Upper lobe of left lung (tissue), 6 donors: ENCODE results near the gene LIPT2. TPM values are rescaled to one million over a fixed set of nuclear protein-coding genes. Genes with fewer than 3 reads are reported as not detected.

Experiments used
- ATAC-seq, 2 donors: fragments of 200-7000 bp; cut with Tn5 transposase; one replicate each; pipeline ENCODE4 v1.9.1; 2022; ENCODE audit warnings: mild to moderate bottlenecking in 2 of 2, moderate library complexity in 2 of 2; ENCODE audit not compliant: low FRiP score in 2 of 2
- DNase-seq, 2 donors: peaks; one replicate each; pipeline ENCODE4 v3.0.0-alpha.2; 2019 to 2020
- H3K27ac ChIP-seq, 4 donors: fragments of 200-600 bp; sonication (generic); one replicate each; pipeline ENCODE4 v1.5.1; 2016 to 2019
- H3K27me3 ChIP-seq, 4 donors: fragments of 200-600 bp; sonication (generic); one replicate each; pipeline ENCODE4 v1.5.1; 2017 to 2019
- H3K36me3 ChIP-seq, 4 donors: fragments of 200-600 bp; sonication (generic); one replicate each; pipeline ENCODE4 v1.5.1; 2016 to 2019
- H3K4me1 ChIP-seq, 4 donors: fragments of 200-600 bp; sonication (generic); one replicate each; pipeline ENCODE4 v1.5.1; 2018 to 2019
- H3K4me3 ChIP-seq, 4 donors: fragments of 200-600 bp; sonication (generic); one replicate each; pipeline ENCODE4 v1.5.1; 2017 to 2019; ENCODE audit warnings: mild to moderate bottlenecking in 2 of 4, moderate library complexity in 1 of 4
- H3K9me3 ChIP-seq, 4 donors: fragments of 200-600 bp; sonication (generic); one replicate each; pipeline ENCODE4 v1.5.1; 2018 to 2019
- EP300 ChIP-seq, 4 donors: sonication (generic); formaldehyde crosslinking; IDR thresholded peaks; one replicate each; pipeline ENCODE4 v1.5.1; 2017; ENCODE audit warnings: antibody characterized with exemption in 4 of 4, control low read depth in 2 of 4
- POLR2A ChIP-seq, 4 donors: fragments of 450-650 bp; IDR thresholded peaks; one replicate each; pipeline ENCODE4 v1.5.1; 2016 to 2017; ENCODE audit warnings: antibody characterized with exemption in 4 of 4, mild to moderate bottlenecking in 2 of 4
- POLR2AphosphoS5 ChIP-seq, 2 donors: sonication (generic); formaldehyde crosslinking; IDR thresholded peaks; one replicate each; pipeline ENCODE4 v1.5.1; 2017; ENCODE audit warnings: antibody characterized with exemption in 2 of 2
- WGBS, 2 donors: methylation state at CpG; one replicate each; pipeline ENCODE4 v1.1.5; 2017 to 2018; 5-methylcytosine and 5-hydroxymethylcytosine counted together
- total RNA-seq, 6 donors: library from RNA; depleted of rRNA in 4 of 6; stranded (reverse); fragments of >200 nt in 4 of 6; gene quantifications; one replicate each; pipeline versions ENCODE4 v1.1.0 to v1.2.1, GENCODE V29; 2016 to 2021
- TF ChIP-seq, protein P1 (sequence below), 6 experiments: fragments of 450-650 bp in 4 of 6; fragments of 200-600 bp in 2 of 6; sonication (generic) in 2 of 6; IDR thresholded peaks; one replicate each; pipeline ENCODE4 v1.5.1; 2016 to 2019; ENCODE audit warnings: antibody characterized with exemption in 6 of 6
- donor health status: DM: no; HTN: no; CAD: no; lungs with moderate emphysema.
- donor health status: DM: no; HTN: yes; CAD: no; lungs with severe emphysema.

Gene LIPT2
- total RNA-seq, 6 donors from 2014 or later = 3.3 to 8.5 (median 6.3) TPM

DNA sequence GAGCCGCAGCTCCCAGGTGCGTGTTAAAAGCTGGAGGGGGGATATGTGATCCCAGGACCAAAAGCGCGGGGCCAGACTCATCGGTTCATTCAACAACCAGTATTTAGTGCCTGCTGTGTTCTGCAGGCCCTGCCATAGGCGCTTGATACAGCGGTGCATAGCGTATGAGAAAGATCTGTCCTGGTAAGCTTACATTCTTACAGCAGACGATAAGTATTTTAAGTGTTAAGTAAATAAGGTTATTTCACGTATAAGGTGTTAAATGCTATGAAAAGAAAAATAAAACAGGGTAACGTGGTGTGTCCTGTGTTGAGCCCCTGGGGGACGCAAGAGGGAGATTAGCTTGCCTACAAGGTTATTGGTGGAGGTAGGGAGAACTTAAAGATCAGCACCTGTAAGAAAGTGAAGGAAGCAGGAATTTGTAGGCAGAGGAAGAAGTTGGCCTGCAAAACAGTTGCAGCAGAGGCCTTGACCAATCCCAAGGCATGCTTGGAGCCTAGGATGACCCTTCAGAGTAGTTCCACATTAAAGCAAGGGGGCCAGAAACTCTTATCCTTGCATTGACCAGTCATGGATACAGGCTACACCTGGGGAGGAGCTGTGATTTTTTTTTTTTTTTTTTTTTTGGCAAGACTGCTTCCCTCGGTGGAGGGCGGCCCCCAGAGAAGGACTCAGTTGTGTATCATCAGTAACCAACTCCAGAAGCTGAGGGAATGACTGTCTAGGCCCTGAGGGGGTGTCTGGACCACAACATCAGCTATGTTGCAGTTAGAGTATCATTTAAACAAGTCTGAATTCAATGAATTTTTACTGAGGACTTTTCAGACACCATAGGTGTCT is 487 bp upstream of the LIPT2 start:
- TF ChIP-seq EP300 (IDR thresholded peaks at IDR 0.05) (no peak), POLR2A (IDR thresholded peaks at IDR 0.05) (peak in 1 of 4 donors; percentile 8)
- no peak for DNase-seq
- H3K27ac ChIP-seq = peak overlapping the region; percentile 94 to 99 (median 98)
- H3K9me3 ChIP-seq = no peaks in the 10 kb centered on the region
- H3K27me3 ChIP-seq = no peaks in the 10 kb centered on the region
- no peak for ATAC-seq
- no peaks in the 10 kb centered on the region for H3K36me3 ChIP-seq
- H3K4me1 ChIP-seq = peaks cover 10 to 14% (median 12%) of the 10 kb centered on the region in 4 donors
- H3K4me3 ChIP-seq = peak overlapping the region; percentile 79 to 94 (median 85)
- 12 to 21% methylated on average over 12 to 14 of the region's 14 CpGs for WGBS, 2 donors

- TF ChIP-seq POLR2AphosphoS5 (IDR thresholded peaks at IDR 0.05) = no peak
- TF ChIP-seq EP300 (IDR thresholded peaks at IDR 0.05) = no peak
- TF ChIP-seq, protein P1, sequence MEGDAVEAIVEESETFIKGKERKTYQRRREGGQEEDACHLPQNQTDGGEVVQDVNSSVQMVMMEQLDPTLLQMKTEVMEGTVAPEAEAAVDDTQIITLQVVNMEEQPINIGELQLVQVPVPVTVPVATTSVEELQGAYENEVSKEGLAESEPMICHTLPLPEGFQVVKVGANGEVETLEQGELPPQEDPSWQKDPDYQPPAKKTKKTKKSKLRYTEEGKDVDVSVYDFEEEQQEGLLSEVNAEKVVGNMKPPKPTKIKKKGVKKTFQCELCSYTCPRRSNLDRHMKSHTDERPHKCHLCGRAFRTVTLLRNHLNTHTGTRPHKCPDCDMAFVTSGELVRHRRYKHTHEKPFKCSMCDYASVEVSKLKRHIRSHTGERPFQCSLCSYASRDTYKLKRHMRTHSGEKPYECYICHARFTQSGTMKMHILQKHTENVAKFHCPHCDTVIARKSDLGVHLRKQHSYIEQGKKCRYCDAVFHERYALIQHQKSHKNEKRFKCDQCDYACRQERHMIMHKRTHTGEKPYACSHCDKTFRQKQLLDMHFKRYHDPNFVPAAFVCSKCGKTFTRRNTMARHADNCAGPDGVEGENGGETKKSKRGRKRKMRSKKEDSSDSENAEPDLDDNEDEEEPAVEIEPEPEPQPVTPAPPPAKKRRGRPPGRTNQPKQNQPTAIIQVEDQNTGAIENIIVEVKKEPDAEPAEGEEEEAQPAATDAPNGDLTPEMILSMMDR (IDR thresholded peaks at IDR 0.05) = no peak
- TF ChIP-seq POLR2A (IDR thresholded peaks at IDR 0.05) = no peak
- H3K36me3 ChIP-seq = no peaks in the 10 kb centered on the region
- peak overlapping the region in 1 of 4 donors; percentile 99 for H3K27ac ChIP-seq
- DNase-seq (no peak), ATAC-seq (no peak)
- no peaks in the 10 kb centered on the region for H3K9me3 ChIP-seq
- no peaks in the 10 kb centered on the region for H3K27me3 ChIP-seq
- peaks cover 10 to 14% (median 12%) of the 10 kb centered on the region in 4 donors for H3K4me1 ChIP-seq
- H3K4me3 ChIP-seq = peak overlapping the region in 1 of 4 donors; percentile 79
- WGBS, 2 donors = 92 to 94% methylated on average over 11 of the region's 11 CpGs
Observed at GRCh38 chr11:74492084-74492483, 1.4 kb downstream of the LIPT2 start.

DNA sequence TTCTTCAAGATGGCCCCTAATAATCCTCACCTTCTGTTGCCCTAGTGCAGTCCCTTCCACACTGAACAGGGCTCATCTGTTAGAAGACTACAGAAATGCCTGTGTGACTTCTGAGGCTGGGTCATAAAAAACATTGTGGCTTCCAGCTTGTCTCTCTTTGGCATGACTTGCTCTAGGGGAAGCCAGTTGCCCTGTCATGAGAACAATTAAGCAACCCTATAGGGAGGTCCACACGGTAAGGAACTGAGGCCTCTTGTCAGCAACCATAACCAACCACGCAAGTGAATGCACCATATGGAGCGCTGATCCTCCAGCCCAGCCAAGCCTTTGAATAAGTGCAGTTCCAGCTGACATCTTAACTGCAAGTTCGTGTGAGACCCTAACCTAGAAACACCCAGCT is 2.6 kb downstream of the LIPT2 start:
- 82 to 91% methylated on average over 4 of the region's 4 CpGs for WGBS, 2 donors
- ATAC-seq = no peak
- peaks cover 10 to 14% (median 12%) of the 10 kb centered on the region in 4 donors for H3K4me1 ChIP-seq

GRCh38 chr11:74487875-74488274 is 5.6 kb downstream of the LIPT2 start:
- H3K4me1 ChIP-seq = peaks cover 5 to 8% (median 6%) of the 10 kb centered on the region in 4 donors
- H3K4me3 ChIP-seq = no peak overlapping the region
- ATAC-seq = no peak
- no peaks in the 10 kb centered on the region for H3K9me3 ChIP-seq
- H3K36me3 ChIP-seq = no peaks in the 10 kb centered on the region
- TF ChIP-seq POLR2AphosphoS5 (IDR thresholded peaks at IDR 0.05) (no peak), EP300 (IDR thresholded peaks at IDR 0.05) (no peak), POLR2A (IDR thresholded peaks at IDR 0.05) (no peak)
- TF ChIP-seq, protein P1 (IDR thresholded peaks at IDR 0.05) = no peak
- WGBS, 2 donors = 86 to 88% methylated on average over 1 of the region's 1 CpG
- H3K27me3 ChIP-seq = no peaks in the 10 kb centered on the region
- H3K27ac ChIP-seq = no peak overlapping the region
- DNase-seq = no peak

More for the DNA sequence above, 2.6 kb downstream of the LIPT2 start:
- no peaks in the 10 kb centered on the region for H3K27me3 ChIP-seq
- no peak overlapping the region for H3K4me3 ChIP-seq
- no peak overlapping the region for H3K27ac ChIP-seq
- no peaks in the 10 kb centered on the region for H3K36me3 ChIP-seq
- TF ChIP-seq EP300 (IDR thresholded peaks at IDR 0.05) (no peak), POLR2AphosphoS5 (IDR thresholded peaks at IDR 0.05) (no peak), POLR2A (IDR thresholded peaks at IDR 0.05) (no peak)
- TF ChIP-seq, protein P1 (IDR thresholded peaks at IDR 0.05) = no peak
- DNase-seq = no peak
- no peaks in the 10 kb centered on the region for H3K9me3 ChIP-seq

- H3K27ac ChIP-seq = no peak overlapping the region
- ATAC-seq = no peak
- TF ChIP-seq, protein P1 (IDR thresholded peaks at IDR 0.05) = no peak
- TF ChIP-seq POLR2A (IDR thresholded peaks at IDR 0.05) (no peak), EP300 (IDR thresholded peaks at IDR 0.05) (no peak), POLR2AphosphoS5 (IDR thresholded peaks at IDR 0.05) (no peak)
- no peak overlapping the region for H3K4me3 ChIP-seq
- no peaks in the 10 kb centered on the region for H3K9me3 ChIP-seq
- no peak for DNase-seq
- no peaks in the 10 kb centered on the region for H3K36me3 ChIP-seq
- H3K4me1 ChIP-seq = no peaks in the 10 kb centered on the region
- WGBS, 2 donors = 77 to 78% methylated on average over 2 of the region's 2 CpGs
- no peaks in the 10 kb centered on the region for H3K27me3 ChIP-seq
Observed at GRCh38 chr11:74485868-74486267, 7.7 kb downstream of the LIPT2 start.
